T47D (cell line): ENCODE measurements around the gene ZRANB1.

Experiments
- DNase-seq, 2 experiments: peaks; one replicate each; pipeline versions ENCODE4 v3.0.0 to v3.0.0-alpha.2; 2011 to 2012; ENCODE audit warnings: low read depth in 1 of 2, low spot score in 1 of 2
- JUND ChIP-seq: IDR thresholded peaks from 2 replicates; pipeline ENCODE4 v1.6.1; 2012; ENCODE audit warnings: low read depth
- in situ Hi-C: cut with HindIII; loops from 2 replicates; pipeline ENCODE4 v1.10.0; 2016; ENCODE audit warnings: low sequenced_read_pairs, low pct_unique_long_range_greater_than_20kb

ZRANB1 gene

DNA sequence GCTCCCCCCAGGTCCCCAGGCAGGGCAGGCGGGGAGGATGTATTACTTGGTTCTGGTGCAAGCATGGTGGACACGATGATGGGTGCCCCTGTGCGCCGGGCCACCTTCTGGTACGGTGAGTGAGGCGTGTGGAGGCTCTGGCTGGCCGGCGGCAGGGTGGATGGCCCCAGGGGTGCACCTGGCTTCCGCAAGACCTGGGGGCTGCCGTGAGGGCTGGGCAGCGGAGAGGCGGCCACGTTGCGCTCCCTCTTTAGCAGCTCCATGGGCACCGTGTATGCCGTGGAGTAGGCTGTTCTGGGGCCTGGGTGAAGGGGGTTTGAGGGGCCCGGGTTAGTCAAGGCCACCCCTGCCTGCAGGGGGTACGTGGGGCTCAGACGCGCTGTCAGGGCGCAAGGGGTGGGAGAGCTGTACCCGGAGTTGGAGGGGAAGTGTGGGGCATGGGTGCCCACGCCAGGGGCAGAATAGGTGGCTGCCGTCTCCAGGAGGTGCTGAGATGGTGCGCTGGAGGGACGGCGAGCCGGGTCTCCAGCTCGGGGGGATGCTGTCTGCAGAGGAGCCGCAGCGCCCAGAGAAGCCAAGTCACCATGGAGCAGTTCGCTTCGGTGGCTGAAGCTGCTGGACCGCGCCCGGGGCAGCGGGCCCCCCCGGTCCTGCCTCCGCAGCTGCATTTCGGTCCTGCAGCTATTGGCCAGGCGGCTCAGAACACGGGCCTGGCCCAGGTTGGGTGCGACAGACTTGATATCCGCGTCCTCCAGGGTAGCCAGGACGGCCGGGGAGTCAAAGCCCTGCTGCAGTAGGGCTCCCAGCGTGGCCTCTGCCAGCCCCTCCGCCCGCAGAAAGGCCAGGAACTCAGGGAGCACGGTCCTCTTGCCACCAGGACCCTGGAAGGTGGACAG, 84.4 kb downstream of the ZRANB1 start:
- in situ Hi-C loops = no loop called here
- no peak for TF ChIP-seq JUND

GRCh38 chr10:125026974-125027735, 85.2 kb downstream of the ZRANB1 start:
- DNase-seq = no peak
- no peak for TF ChIP-seq JUND
- in situ Hi-C loops = no loop called here

More for the DNA sequence above, 84.4 kb downstream of the ZRANB1 start:
- no peak for DNase-seq

DNA sequence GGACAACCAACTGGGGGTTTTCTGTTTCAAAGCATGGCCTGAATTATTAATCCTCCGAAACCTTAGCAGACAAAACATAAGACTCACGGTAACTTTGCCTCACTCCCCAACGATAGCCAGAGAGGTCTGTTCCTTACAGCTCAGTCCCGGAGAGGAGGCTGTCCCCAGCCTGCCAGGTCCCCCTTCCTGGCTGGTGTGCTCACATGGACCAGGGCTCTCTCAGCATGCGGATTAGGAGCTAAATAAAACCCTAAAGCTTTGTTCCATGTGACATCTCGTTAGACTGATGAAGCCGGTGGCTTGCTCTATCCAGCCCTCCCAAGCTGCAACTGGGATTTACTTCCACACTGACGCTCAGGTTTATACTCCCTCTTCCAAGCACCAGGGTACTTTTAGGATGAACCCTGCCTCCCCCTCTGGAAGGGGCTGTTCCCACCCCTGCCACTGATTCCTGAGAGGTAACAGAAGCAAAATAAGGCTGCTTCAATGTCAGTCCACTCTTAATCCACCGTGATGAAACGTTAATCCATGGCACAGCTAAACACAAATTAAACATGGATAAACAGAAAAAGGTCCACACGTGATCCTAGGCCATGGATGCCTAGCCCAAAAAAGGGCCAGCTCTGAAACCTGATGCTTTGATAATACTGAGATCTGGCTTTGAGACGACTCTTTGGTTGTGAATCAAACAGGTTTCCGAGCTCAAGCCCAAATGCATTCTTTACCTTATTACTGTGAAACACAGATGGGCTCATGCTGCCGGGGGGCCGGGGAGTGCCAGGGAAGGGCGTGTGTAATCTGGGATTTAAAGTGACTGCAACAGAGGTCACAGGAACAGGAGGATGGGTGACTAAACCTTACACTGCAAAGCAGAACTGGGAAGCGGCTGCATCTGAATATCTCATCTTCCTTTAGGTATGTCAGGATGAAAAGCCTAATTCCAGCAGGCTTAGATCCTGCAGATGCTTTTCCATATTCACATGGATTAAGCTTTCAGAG, 86.2 kb downstream of the ZRANB1 start:
- no peak for DNase-seq
- TF ChIP-seq JUND = no peak
- in situ Hi-C loops = no loop called here

DNA sequence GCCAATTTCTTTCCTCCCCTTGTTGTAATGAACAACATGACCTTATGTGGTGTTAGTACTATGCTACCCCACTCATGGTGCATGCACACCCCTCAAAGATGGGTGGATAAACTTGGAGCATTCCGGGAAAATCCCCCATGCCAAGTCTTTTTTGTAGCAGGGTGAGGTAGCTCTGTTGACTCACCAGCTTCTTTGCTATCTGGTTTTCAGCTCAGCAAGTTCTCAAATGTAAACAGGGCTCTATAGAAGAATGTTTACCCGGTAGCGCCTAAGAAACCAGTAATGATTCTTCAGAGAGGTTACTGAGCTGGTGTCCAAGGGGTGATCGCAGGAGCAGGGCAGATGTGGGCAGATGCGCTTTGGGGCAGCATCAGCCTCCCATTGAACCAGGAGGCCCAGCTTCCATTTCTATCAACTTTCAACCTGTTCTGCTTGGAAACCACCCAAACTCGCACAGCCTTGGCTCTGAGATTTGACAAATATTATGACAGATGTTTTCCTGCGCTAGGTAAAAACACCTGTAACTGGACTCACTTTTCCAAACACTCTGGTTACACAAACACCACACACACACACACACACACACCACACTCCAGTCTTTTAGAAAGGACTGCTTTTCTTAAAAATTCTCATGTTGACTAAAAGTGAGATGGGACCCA, 87.8 kb downstream of the ZRANB1 start:
- peak in 1 of 2 experiments; percentile 65 for DNase-seq
- TF ChIP-seq JUND = no peak
- in situ Hi-C loops = no loop called here

DNA sequence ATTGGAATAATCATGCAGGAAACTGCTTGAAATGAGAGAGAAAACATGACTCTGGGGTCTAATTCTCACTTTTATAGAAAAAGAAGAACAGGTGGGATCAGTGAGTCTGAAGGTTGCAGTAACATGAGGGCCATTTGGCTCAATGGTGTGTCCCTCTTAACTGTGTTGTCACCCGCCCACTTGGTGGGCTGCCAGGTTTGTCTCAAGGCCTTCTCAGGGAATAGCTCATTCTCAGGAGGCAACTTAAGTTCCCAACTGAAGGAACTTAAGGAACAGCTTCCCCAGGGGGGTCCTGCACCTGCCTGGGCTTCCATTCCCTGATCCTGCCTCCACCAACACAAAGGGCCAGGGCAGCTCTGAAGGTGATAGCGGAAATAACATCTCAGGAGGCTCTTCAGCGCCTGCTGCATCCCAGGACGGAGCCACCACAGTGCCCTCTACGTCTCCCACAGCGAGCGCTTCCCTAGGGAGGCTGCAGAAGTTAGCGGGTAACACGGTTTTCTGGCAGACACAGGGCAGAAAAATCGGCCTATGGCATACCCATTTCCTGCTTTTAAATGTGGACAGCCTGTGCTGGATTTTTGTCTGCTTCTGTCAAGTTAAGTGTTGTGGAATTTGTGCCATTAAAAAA, 88.8 kb downstream of the ZRANB1 start:
- TF ChIP-seq JUND = no peak
- DNase-seq = no peak
- in situ Hi-C loops = no loop called here

DNA sequence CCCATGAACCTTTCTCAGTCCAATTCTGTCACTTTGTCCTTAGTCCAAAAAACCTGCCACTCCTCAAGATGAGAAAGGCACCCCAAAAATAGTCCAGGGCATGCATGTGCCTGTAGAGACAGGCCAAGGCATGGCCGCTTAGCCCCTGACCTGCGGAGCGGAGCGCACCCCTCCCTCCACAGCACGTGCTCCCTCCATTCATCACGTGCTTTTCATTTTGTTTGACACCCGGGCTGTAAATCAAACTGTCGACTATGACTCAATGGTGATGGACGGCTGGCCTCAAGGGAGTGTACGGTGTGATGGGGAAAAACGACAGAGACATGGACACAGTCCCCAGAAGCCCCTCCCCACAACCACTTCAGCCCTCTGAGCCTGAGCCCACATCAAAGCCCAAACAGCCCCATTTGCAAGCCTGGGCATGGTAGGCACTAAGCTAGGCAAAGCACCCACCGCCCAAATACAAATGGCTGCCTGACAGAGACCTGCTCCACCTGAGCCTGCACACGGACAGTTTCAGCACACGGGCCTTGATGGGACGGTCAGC, 90.6 kb downstream of the ZRANB1 start:
- TF ChIP-seq JUND = no peak
- in situ Hi-C loops = no loop called here
- no peak for DNase-seq

- in situ Hi-C loops = no loop called here
- no peak for DNase-seq
- no peak for TF ChIP-seq JUND
Measured at GRCh38 chr10:125033146-125033924, 91.4 kb downstream of the ZRANB1 start.

DNA sequence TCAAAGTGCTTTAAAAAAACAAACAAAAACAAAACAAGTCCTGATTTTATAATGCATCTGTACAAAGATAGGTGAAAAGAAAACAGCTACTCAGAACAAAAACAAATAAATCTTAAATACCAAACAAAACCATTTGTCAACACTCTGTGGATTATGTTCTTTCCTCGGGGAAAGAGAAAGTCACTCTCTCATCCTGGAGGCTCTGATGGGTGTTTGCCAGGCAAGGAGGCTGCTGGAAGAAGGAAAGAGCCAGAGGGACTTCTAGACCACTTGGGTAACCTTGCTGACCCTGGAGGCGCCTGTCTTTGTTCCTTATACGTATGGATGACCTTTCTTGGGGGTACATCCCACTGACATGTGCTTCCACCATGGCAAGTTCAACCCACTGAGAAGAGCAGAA, 92.8 kb downstream of the ZRANB1 start:
- 0 out of 2 replicates have a peak, but pooled peaks have one; percentile 34 for TF ChIP-seq JUND
- in situ Hi-C loops = no loop called here
- peak; percentile 31 to 78 for DNase-seq

DNA sequence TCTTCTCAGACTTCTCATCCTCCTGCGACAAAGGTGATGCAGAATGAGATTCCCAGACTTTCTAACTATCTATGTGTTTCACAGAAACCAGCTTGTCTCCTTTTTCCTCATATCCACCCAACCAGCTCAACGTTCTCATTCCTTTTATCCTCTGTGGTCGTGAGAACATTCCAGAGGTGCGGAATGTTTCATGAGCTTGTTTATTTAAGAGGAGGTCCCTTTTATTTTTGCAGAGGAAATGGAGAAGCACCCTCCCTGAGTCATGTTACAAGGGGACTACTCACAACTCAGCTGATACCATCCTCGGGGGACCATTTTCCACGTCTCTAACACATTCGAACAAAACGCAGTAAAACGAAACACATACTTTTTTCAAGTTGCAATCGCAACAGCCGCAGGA, 93.2 kb downstream of the ZRANB1 start:
- DNase-seq = peak in 1 of 2 experiments; percentile 74
- in situ Hi-C loops = no loop called here
- TF ChIP-seq JUND = no peak

GRCh38 chr10:125035588-125036295, 93.8 kb downstream of the ZRANB1 start:
- TF ChIP-seq JUND = no peak
- DNase-seq = no peak
- in situ Hi-C loops = no loop called here
